Right renal cortex interstitium (tissue), 3 donors: ENCODE data around the gene CD8B. TPM values are rescaled to one million over a fixed set of nuclear protein-coding genes. Genes with fewer than 3 reads are reported as not detected.
"Not testable (repeated sequence)": the region's sequence is repeated elsewhere in the genome, so short reads cannot be mapped to it uniquely, and the experiment has no call there.

Source experiments
- DNase-seq, 3 donors: peaks; one replicate each; pipeline ENCODE4 v3.0.0-alpha.2; 2013; ENCODE audit warnings: low read depth in 3 of 3, low spot score in 2 of 3
- polyA plus RNA-seq, 3 donors: library from polyadenylated mRNA; unstranded; fragments of 120-200 nt; gene quantifications; one replicate each; pipeline ENCODE4 v1.2.1, GENCODE V29; 2013; ENCODE audit not compliant: insufficient read length in 3 of 3

CD8B gene
- polyA plus RNA-seq = under 1 TPM; 0.60 to 0.74 (median 0.61) TPM

- not testable (repeated sequence) for DNase-seq
These were observed at the start of gene CD8B for GRCh38 chr2:86861628-86862379. CD8B (minus strand) TSS chr2:86861886; CDS start chr2:86861865, 21 bp downstream.

GRCh38 chr2:86905868-86906267, 44.2 kb upstream of the CD8B start:
- not testable (repeated sequence) for DNase-seq

GRCh38 chr2:86900687-86901086, 39.0 kb upstream of the CD8B start:
- not testable (repeated sequence) for DNase-seq

- not testable (repeated sequence) for DNase-seq
These were observed 24.3 kb upstream of the CD8B start for GRCh38 chr2:86886026-86886425.

GRCh38 chr2:86882865-86883264, 21.2 kb upstream of the CD8B start:
- not testable (repeated sequence) for DNase-seq

DNA sequence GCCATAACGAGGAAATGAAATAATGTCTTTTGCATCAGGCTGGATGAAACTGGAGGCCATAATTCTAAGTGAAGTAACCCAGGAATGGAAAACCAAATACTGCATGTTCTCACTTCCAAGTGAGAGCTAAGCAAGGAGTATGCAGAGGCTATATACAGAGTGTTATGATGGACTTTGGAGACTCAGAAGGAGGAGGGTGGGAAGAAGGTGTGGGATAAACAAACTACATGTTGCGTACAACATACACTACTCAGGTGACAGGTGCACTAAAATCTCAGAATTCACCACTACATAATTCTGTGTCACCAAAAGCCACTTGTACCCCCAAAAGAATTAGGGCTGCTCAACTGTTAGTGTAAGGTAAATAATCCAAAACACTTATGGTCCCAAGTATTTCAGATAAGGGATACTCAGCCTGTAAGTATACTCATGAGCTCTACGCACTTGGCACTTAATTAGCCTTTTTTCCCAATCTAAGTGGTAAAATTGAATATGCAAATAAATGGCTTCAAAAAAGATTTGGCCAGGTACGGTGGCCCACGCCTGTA, 20.5 kb upstream of the CD8B start:
- DNase-seq = not testable (repeated sequence)

DNA sequence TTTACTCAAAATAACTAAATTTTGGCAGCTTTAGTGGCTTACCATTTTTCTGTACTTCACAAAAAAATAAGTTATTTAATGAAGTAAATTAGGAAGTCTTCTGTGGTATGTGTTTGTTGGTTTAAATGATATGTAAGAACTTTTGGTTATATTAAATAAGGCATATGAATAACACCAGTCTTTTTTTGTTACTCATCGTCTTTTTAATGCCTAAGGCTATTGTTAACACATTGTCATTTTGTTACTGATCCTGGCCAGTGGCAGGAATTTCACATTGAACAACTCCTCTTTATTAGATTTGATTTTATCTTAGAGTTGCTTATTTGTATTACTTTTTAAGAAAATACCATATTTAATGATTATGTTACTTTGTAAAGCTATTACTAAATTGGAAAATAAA, 17.3 kb upstream of the CD8B start:
- not testable (repeated sequence) for DNase-seq

- not testable (repeated sequence) for DNase-seq
These were observed 9.3 kb upstream of the CD8B start for GRCh38 chr2:86870941-86871340.

DNA sequence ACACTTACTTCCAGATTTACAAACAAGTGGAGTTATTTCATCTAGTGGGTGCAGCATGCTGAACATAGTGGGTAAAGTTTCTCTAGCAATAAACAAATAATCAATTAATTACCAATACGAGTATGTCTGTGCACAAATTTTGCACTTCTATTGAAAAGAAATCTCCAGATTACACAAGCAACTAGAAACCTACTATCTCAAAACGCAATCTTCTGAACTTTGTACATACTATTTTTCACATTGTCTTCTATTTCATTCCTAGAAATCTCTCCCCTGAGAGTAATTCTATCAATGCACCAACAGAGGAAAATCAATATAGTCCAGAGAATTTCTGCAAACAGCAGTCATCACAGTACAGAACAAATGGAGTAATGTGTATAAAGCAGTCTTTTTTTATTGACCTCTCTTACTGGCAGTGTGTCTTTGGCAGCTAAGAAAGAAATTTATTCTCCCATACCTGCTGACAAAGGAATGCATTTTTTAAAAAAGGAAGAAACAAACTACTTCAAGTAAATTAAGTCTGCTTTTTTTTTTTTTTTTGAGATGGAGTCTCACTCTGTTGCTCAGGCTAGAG, 7.3 kb upstream of the CD8B start:
- not testable (repeated sequence) for DNase-seq

DNA sequence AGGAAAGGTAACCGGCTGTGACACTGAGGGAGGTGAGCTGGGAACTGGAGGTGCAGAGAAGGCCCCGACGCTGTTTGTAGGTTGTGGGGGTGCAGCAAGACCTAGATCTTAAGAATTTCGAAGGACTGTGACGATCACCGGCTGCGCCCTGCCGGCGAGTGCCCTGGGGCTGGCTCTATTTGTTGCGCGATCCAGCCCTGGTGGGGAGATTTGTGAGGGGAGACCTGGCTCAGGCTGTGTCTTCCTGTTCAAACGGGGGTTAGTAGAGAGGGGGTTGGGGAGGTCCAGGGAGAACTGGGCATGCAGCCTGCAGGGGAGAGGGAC, 656 bp upstream of the CD8B start:
- DNase-seq = not testable (repeated sequence)

DNA sequence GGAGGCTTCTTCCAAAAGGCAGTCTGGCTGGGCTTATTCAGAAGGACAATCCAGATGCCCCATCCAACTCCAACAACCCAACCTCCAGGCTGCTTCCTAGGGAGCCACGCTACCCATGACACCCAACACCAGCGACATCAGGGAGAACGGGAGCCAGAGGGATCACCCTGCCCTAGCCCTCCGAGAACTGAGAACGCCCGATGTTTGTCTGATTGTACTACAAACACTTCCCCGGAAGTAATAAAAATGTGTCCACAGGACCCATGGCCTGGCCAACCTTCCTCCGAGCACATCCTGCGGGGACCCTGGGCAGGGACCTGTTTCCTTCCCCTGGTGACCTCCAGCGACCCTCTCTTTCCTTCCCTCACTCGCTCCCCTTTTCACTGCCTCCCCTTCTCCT, 511 bp downstream of the CD8B start:
- DNase-seq = not testable (repeated sequence)

GRCh38 chr2:86860573-86860972, 1.1 kb downstream of the CD8B start:
- DNase-seq = not testable (repeated sequence)

DNA sequence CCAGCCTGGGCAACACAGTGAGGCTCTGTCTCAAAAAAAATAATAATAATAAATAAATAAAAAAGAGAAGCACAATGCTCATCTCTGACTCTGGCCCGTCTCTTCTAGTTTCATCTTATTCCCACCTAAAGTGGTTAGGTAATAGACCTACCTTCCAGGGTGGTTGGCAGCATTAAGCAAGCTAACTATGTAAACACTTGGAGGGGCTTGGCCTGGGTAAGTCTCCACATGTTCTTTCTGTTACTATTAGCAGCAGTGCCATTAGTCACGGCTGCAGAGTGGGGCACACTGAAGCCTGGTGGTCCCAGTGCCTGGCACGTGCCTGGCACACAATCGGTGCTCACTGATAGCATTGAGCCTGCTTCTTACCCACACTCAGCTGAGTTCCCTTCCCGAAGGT, 4.0 kb downstream of the CD8B start:
- not testable (repeated sequence) for DNase-seq

DNA sequence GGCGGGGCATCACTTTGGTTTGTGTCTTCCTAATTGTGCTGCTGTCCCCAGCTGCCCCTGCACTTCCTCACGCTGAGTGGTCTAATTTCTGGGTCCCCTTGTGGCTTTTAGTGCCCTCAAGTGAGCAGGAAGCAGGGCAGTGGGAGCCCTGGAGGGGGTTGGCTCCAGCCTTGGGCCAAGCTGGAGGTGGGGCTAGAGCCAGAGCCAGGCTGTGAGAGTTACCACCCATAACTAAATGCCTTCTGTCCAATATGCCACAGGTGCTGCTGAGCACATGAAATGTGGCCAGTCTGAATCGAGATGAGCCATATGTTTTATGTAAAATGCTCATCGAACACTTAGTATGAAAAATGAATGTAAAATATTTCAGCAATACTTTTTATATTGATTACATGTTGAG, 5.2 kb downstream of the CD8B start:
- DNase-seq = not testable (repeated sequence)

DNA sequence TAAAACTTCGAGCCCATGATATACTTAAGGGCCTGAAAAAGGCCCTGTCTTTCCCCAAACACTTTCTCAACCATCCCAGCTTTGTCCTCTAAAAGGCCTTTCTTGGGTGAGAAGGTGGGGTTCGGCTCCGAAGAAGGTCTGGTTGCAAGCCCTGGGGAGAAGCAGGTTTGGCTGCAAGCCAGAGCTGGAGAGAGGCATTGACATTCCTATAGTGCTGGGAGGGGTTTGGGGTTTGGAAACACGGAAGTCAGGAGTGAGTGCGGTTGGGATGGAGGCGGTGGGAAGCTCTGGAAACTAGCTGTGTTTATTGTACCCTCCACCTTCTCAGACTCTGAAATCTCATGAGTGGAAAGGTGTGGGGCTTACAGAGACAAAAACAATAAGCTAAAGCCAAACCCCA, 5.7 kb downstream of the CD8B start:
- not testable (repeated sequence) for DNase-seq

GRCh38 chr2:86851581-86851980, 10.1 kb downstream of the CD8B start:
- not testable (repeated sequence) for DNase-seq

- DNase-seq = not testable (repeated sequence)
These were observed 19.0 kb downstream of the CD8B start for GRCh38 chr2:86842607-86843234.

- not testable (repeated sequence) for DNase-seq
These were observed 20.4 kb downstream of the CD8B start for GRCh38 chr2:86841330-86841729.

GRCh38 chr2:86839871-86840548, 21.7 kb downstream of the CD8B start:
- not testable (repeated sequence) for DNase-seq

DNA sequence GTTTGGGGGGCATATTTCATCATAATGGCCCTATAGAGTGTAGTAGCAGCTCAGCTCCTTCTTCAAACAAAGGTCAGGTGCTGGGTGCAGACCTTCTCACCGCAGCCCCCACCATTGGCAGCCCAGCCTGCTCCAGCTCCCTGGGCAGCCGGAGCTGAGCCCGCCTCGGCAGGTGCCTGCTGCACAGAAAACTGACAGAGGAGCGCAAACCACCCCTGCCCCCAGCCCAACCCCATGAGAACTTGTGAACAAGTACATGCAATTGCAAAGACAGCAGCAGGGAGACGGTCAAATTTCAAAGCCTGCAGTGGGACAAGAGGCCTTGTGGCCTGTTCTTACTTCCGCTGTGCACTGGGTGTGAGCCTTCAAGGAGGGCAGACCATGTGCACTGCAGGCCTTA, 22.2 kb downstream of the CD8B start:
- not testable (repeated sequence) for DNase-seq

DNA sequence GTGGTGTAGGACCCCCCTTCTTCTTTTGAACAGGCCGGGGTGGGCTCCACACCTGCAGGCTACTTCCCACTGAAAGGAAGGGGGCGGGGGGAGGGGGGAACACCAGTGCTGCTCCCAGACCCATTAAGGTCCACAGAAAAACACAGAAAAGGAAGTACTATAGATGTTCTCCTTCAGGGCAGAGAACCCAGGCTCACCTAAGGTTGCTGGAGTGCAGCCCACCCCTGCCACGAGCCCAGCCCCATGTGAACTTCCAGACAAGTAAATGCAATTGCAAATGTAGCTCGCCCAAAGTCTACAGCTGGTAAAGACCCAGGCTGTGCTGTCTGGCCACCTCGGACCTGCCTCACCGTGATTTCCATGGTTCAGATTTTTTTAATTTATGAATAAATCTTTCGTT, 24.0 kb downstream of the CD8B start:
- DNase-seq = not testable (repeated sequence)
